ENCODE data around the gene ZNF746. TPM values are rescaled to one million over a fixed set of nuclear protein-coding genes. Genes with fewer than 3 reads are reported as not detected.

Gene ZNF746
- total RNA-seq, 1 donor from 2014 or later = 20.6 TPM

DNA sequence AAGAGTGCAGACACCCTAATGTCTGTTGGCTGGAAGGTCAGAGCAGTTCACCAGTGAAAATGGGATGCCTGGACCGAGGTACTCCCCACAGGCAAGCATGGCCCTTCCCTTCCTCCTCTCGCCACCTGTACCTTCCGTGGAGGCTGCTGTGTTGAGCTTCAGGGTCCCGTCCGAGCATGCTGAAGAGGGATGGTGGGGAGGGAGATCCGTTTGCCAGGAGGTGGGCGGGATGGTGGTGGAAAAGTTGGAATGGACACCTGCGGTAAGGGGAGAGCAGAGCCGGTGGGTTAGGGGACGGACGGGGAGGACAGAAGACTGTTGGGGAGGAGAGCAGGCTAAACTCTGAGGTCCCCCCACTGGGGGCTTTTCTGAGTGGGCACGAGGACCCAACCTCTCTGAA lies 20.8 kb downstream of the ZNF746 start:
- no peaks in the 10 kb centered on the region for H3K9me3 ChIP-seq
- H3K27me3 ChIP-seq (ENCODE audit: low read depth) = no peaks in the 10 kb centered on the region
- DNase-seq (no peak), ATAC-seq (no peak)
- no peaks in the 10 kb centered on the region for H3K4me1 ChIP-seq
- TF ChIP-seq, protein P1, sequence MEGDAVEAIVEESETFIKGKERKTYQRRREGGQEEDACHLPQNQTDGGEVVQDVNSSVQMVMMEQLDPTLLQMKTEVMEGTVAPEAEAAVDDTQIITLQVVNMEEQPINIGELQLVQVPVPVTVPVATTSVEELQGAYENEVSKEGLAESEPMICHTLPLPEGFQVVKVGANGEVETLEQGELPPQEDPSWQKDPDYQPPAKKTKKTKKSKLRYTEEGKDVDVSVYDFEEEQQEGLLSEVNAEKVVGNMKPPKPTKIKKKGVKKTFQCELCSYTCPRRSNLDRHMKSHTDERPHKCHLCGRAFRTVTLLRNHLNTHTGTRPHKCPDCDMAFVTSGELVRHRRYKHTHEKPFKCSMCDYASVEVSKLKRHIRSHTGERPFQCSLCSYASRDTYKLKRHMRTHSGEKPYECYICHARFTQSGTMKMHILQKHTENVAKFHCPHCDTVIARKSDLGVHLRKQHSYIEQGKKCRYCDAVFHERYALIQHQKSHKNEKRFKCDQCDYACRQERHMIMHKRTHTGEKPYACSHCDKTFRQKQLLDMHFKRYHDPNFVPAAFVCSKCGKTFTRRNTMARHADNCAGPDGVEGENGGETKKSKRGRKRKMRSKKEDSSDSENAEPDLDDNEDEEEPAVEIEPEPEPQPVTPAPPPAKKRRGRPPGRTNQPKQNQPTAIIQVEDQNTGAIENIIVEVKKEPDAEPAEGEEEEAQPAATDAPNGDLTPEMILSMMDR (IDR thresholded peaks at IDR 0.05) = no peak
- intact Hi-C loops (cut with DNase I) = no loop called here
- H3K27ac ChIP-seq = no peak overlapping the region
- peaks cover 57% of the 10 kb centered on the region for H3K36me3 ChIP-seq
- H3K4me3 ChIP-seq = no peak overlapping the region

DNA sequence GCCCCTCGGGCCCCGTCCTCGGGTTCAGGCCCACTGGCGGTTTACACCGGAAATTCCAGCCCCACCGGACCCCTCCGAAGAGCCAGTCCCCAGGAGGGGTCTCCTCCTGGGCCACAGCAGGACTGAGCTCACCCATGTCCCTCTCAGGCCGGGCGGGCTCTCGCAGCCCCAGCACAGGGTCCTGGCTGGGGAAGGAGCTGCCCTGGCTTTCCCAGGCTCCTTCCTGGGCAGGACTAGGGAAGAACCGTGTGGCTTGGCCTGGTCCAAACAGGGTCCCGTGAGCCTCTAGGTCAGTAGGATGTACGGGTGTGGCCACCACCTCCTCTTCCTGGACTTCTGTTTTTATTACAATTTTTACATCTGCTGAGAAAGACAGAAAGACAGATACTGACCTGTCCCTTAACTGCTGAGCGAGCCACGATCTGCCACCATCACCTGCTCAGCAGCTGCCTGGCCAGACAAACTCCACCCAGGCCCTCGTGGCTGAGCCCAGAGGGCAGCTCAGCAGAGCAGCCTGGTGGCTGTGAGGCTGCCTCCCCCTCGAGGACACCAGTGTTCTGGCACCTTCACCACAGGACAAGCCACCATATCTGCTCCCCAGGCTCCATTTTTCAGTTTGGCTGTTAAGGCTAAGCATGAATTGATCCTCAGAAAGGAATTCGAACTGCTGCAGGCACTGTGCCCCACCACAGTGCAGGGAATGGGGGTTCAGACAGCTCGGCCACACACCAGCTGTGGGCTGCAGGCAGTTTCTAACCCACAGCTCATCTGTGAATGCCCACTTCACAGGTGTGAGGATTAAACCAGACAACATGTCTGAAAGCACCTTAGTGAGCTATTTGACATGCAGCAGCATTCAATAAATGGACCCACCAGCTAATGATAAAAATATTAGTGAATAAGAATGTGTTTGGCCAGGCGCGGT lies 22.2 kb downstream of the ZNF746 start:
- DNase-seq (no peak), ATAC-seq (peak in 1 of 2 donors; percentile 12)
- intact Hi-C loops (cut with DNase I) = no loop called here
- TF ChIP-seq, protein P1 (IDR thresholded peaks at IDR 0.05) = no peak
- Histone ChIP-seq H3K27ac (no peak overlapping the region), H3K4me1 (no peaks in the 10 kb centered on the region), H3K27me3 (ENCODE audit: low read depth) (no peaks in the 10 kb centered on the region), H3K9me3 (no peaks in the 10 kb centered on the region), H3K36me3 (peaks cover 55% of the 10 kb centered on the region), H3K4me3 (no peak overlapping the region)

DNA sequence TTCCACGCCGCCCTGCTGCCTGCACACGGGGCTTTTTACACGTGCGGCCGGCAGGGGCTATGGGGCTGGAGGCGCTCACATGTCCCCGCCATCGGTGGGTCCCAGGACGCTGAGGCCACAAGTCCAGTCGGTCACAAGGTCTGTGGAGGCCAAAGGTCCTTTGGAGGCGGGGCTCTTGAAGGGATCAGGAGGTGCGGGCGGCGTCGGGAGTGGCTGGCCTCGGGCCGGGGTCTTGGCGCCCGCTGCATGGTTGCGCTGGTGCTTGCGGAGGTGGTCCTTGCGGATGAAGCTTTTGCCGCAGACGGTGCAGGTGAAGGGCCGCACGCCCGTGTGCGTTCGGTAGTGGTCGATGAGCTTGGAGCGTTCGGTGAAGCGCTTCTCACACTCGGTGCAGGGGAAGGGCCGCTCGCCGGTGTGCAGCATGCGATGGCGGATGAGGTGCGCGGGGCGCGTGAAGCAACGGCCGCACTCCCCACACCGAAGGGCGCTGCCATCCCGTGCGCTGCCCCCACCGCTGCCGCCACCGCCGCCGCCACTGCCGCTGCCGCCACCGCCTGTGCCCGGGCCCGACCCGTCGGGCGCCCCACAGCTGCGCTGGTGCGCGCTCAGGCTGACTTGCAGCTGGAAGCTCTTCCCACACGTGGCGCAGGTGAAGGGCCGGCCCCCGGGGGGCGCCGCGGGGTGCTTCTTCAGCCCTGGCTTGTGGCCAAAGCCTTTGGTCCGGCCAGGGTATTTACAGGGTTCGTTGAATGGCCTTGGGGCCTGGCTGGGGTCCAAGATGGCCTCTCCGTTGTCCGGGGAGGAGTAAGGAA lies 23.1 kb downstream of the ZNF746 start:
- no peaks in the 10 kb centered on the region for H3K4me1 ChIP-seq
- H3K27me3 ChIP-seq (ENCODE audit: low read depth) = no peaks in the 10 kb centered on the region
- no peak overlapping the region for H3K27ac ChIP-seq
- H3K9me3 ChIP-seq = no peaks in the 10 kb centered on the region
- TF ChIP-seq, protein P1 (IDR thresholded peaks at IDR 0.05) = no peak
- intact Hi-C loops (cut with DNase I) = no loop called here
- DNase-seq (no peak), ATAC-seq (peak; percentile 12 to 17)
- no peak overlapping the region for H3K4me3 ChIP-seq
- H3K36me3 ChIP-seq = peaks cover 55% of the 10 kb centered on the region

DNA sequence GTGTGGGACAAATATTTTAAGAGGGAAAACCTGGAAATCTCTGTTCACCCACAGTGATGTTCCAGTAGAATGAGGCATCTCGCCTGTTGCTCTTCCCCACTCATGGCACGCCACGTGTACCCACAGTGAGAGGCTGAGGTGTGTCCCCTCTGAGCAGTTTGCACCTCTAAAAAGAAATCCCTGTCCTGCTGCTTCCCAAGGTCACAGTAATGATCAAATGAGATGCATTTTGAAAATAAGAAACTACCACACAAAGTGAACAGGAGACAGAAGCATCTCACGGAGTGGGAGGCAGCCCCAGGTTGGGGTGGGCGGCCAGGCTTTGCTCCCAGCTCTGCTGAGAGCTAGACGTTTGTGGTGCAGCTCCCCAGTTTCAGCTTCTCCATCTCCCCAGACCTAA lies 24.4 kb downstream of the ZNF746 start:
- Histone ChIP-seq H3K27me3 (ENCODE audit: low read depth) (no peaks in the 10 kb centered on the region), H3K9me3 (no peaks in the 10 kb centered on the region), H3K4me1 (no peaks in the 10 kb centered on the region), H3K4me3 (no peak overlapping the region), H3K36me3 (peaks cover 55% of the 10 kb centered on the region), H3K27ac (no peak overlapping the region)
- ATAC-seq (no peak), DNase-seq (no peak)
- intact Hi-C loops (cut with DNase I) = no loop called here
- TF ChIP-seq, protein P1 (IDR thresholded peaks at IDR 0.05) = no peak

DNA sequence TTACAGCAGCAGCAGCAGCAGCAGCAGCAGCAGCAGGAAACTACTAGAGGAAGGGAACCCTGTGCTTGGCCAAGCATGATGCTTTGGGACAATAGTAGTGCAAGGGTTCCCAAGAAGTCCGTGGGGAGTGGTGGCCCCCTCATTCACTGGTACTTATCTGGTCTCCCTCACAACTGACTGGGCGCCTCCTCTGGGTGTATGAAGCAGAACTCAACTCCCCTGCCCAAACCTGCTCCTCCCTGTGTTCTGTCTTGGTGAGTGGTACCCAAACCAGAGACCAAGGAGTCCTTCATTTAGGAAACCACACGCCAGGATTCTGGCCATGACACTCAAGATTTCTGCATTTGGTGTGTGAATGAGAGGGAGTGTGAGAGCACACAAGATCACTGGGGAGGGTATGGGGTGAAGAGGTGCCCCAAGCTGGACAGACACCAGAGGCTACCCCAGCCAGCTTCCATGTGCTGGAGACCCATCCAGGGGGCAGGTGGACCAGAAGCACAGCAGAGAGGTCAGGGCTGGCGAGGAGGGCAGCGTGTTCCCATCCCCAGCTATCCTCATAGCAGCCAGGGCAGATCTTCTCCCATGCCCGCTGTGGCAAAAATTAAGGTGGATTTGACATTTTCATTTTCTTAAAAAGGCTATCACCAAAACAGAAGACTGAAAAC lies 26.2 kb downstream of the ZNF746 start:
- intact Hi-C loops (cut with DNase I) = no loop called here
- no peaks in the 10 kb centered on the region for H3K27me3 ChIP-seq (ENCODE audit: low read depth)
- TF ChIP-seq, protein P1 (IDR thresholded peaks at IDR 0.05) = no peak
- ATAC-seq = no peak
- peaks cover 44% of the 10 kb centered on the region for H3K36me3 ChIP-seq
- no peak overlapping the region for H3K27ac ChIP-seq
- no peaks in the 10 kb centered on the region for H3K4me1 ChIP-seq
- H3K9me3 ChIP-seq = no peaks in the 10 kb centered on the region
- H3K4me3 ChIP-seq = no peak overlapping the region
- DNase-seq = no peak
